CD4-positive, CD25-positive, alpha-beta regulatory T cell (primary cell): ENCODE results near the gene PKD2L2. TPM values are rescaled to one million over a fixed set of nuclear protein-coding genes. Genes with fewer than 3 reads are reported as not detected.

Experiments
- ATAC-seq, 2 donors: fragments of 150-1000 bp; cut with Tn5 transposase; one replicate each; pipeline ENCODE4 v1.10.0; 2021; ENCODE audit warnings: low read depth in 2 of 2, moderate number of reproducible peaks in 2 of 2, moderate library complexity in 1 of 2
- DNase-seq, 3 donors: peaks; one replicate each; pipeline versions ENCODE4 v3.0.0 to v3.0.0-alpha.2; 2012 to 2022; ENCODE audit warnings: mixed read lengths in 1 of 3
- H3K27ac ChIP-seq: one replicate; pipeline ENCODE4 v1.7.0; 2013; ENCODE audit warnings: mild to moderate bottlenecking, low read length; ENCODE audit not compliant: insufficient read depth, poor library complexity, severe bottlenecking
- H3K27me3 ChIP-seq: one replicate; pipeline ENCODE4 v1.7.0; 2013; ENCODE audit warnings: low read length; ENCODE audit not compliant: control insufficient read depth, insufficient read depth
- H3K36me3 ChIP-seq: one replicate; pipeline ENCODE4 v1.7.0; 2013; ENCODE audit warnings: mild to moderate bottlenecking, low read length, moderate library complexity; ENCODE audit not compliant: control insufficient read depth, insufficient read depth
- H3K4me1 ChIP-seq: 2 replicates; pipeline ENCODE4 v1.7.0; 2013; ENCODE audit warnings: mild to moderate bottlenecking, low read length; ENCODE audit not compliant: insufficient read depth, control insufficient read depth, poor library complexity, severe bottlenecking
- H3K4me3 ChIP-seq: one replicate; pipeline ENCODE4 v1.7.0; 2013; ENCODE audit warnings: low read depth, mild to moderate bottlenecking, low read length, moderate library complexity
- H3K9me3 ChIP-seq, 2 experiments: 1 replicate in 1 of 2; 2 replicates in 1 of 2; pipeline ENCODE4 v1.7.0; 2013; ENCODE audit warnings: low read length in 2 of 2, mild to moderate bottlenecking in 1 of 2, moderate library complexity in 1 of 2; ENCODE audit not compliant: control insufficient read depth in 2 of 2
- H3K27ac Mint-ChIP-seq, 3 donors: one replicate each; pipeline ENCODE4 v1.8.0; 2020 to 2022; ENCODE audit warnings: mild to moderate bottlenecking in 3 of 3, mixed read lengths in 3 of 3, moderate library complexity in 2 of 3
- H3K27me3 Mint-ChIP-seq: one replicate; pipeline ENCODE4 v1.8.0; 2022; ENCODE audit warnings: mild to moderate bottlenecking, mixed read lengths
- H3K36me3 Mint-ChIP-seq: one replicate; pipeline ENCODE4 v1.8.0; 2020; ENCODE audit warnings: mixed read lengths
- H3K4me1 Mint-ChIP-seq, 4 donors: one replicate each; pipeline ENCODE4 v1.8.0; 2020 to 2022; ENCODE audit warnings: mixed read lengths in 4 of 4, mild to moderate bottlenecking in 1 of 4
- H3K4me3 Mint-ChIP-seq, 4 donors: one replicate each; pipeline ENCODE4 v1.8.0; 2020 to 2022; ENCODE audit warnings: mild to moderate bottlenecking in 4 of 4, mixed read lengths in 4 of 4, moderate library complexity in 3 of 4
- H3K9me3 Mint-ChIP-seq, 7 donors: one replicate each; pipeline ENCODE4 v1.8.0; 2020 to 2022; ENCODE audit warnings: mixed read lengths in 7 of 7, mild to moderate bottlenecking in 3 of 7, moderate library complexity in 2 of 7
- polyA plus RNA-seq, 4 donors: library from polyadenylated mRNA; unstranded; fragments of 300-500 nt; fragmentation: Illumina TruSeq; gene quantifications; one replicate each; pipeline ENCODE4 v1.2.3, GENCODE V29; 2021
- total RNA-seq: library from RNA; stranded (reverse); gene quantifications from one replicate; pipeline ENCODE4 v1.2.3, GENCODE V29; 2022

PKD2L2 gene
- total and polyA plus RNA-seq, 5 donors from 2014 or later, result 0.22 to 0.60 (median 0.53) TPM; not detected in 1

DNA sequence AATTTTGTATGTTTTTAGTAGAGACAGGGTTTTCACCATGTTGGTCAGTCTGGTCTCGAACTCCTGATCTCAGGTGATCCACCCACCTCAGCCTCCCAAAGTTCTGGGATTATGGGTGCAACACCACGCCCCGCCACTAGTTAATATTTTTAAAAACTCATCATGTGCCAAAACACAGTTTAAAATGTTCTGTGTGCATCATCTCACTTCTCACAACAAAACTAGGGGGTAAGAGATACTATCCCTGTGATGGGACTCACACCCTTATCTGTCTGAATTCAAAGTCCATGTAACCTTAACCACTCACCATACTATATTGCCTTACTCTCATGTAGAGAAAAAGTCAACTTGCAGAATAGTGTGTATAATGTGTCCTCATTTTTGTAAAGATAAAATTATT is 2.6 kb downstream of the PKD2L2 start:
- Histone ChIP-seq H3K27ac (no peak overlapping the region), H3K27me3 (no peaks in the 10 kb centered on the region), H3K36me3 (no peaks in the 10 kb centered on the region), H3K4me3 (no peak overlapping the region), H3K9me3 (no peaks in the 10 kb centered on the region), H3K4me1 (peaks cover 7% of the 10 kb centered on the region)
- H3K9me3 Mint-ChIP-seq, result no peaks in the 10 kb centered on the region
- peak overlapping the region in 2 of 4 donors; percentile 9 to 68 for H3K4me3 Mint-ChIP-seq
- no peak overlapping the region for H3K27ac Mint-ChIP-seq
- H3K36me3 Mint-ChIP-seq, result no peaks in the 10 kb centered on the region
- no peak for ATAC-seq
- DNase-seq, result peak in 1 of 3 donors; percentile 8
- H3K27me3 Mint-ChIP-seq, result peaks cover 9% of the 10 kb centered on the region
- peaks cover 4 to 25% (median 7%) of the 10 kb centered on the region in 4 donors for H3K4me1 Mint-ChIP-seq

DNA sequence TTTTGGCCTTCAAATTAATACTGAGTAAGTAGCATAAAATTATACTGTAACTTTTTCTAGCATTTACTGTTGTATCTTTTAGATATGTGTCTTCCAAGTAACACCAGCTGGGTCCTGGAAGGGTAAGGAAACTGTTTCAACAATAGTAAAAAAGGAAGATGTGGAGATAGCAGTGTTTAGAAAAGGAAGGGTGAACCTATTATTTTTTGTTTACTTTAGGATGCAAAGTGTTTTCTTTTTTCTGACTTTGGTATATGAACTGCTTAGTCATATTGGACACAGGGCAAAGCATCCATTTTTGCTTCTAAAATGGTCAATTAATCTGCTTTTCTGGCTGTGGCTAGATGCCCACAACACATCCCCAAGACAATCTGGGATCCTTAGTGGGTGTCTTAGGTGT is 5.3 kb downstream of the PKD2L2 start:
- ATAC-seq (no peak), DNase-seq (no peak)
- Histone ChIP-seq H3K27ac (no peak overlapping the region), H3K4me1 (no peaks in the 10 kb centered on the region), H3K9me3 (no peaks in the 10 kb centered on the region), H3K4me3 (no peak overlapping the region), H3K36me3 (no peaks in the 10 kb centered on the region), H3K27me3 (no peaks in the 10 kb centered on the region)
- Mint-ChIP-seq H3K9me3 (no peaks in the 10 kb centered on the region), H3K4me3 (no peak overlapping the region), H3K4me1 (peaks cover 0 to 3% (median under 1%) of the 10 kb centered on the region in 4 donors), H3K36me3 (no peaks in the 10 kb centered on the region), H3K27me3 (peaks cover 4% of the 10 kb centered on the region), H3K27ac (no peak overlapping the region)

DNA sequence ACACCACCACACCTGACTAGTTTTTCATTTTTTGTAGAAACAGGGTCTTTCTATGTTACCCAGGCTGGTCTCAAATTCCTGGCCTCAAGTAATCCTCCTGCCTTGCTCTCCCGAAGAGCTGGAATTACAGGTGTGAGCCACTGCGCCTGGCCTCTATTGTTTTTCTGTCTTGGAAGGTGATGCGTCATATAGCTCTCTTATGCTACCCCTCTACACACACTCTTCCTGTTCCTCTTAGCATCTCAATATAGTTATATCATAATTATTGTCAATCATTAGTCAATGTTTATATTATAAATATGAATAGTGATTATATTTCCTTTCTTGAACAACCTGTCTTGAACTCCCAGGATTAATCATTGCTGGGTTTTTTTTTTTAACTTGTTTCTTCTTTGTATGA is 7.3 kb downstream of the PKD2L2 start:
- Mint-ChIP-seq H3K4me1 (no peaks in the 10 kb centered on the region), H3K9me3 (no peaks in the 10 kb centered on the region), H3K4me3 (no peak overlapping the region), H3K27ac (no peak overlapping the region), H3K27me3 (peaks cover 11% of the 10 kb centered on the region), H3K36me3 (no peaks in the 10 kb centered on the region)
- Histone ChIP-seq H3K9me3 (no peaks in the 10 kb centered on the region), H3K36me3 (no peaks in the 10 kb centered on the region), H3K4me1 (no peaks in the 10 kb centered on the region), H3K27me3 (no peaks in the 10 kb centered on the region), H3K27ac (no peak overlapping the region), H3K4me3 (no peak overlapping the region)
- DNase-seq, result no peak
- no peak for ATAC-seq

DNA sequence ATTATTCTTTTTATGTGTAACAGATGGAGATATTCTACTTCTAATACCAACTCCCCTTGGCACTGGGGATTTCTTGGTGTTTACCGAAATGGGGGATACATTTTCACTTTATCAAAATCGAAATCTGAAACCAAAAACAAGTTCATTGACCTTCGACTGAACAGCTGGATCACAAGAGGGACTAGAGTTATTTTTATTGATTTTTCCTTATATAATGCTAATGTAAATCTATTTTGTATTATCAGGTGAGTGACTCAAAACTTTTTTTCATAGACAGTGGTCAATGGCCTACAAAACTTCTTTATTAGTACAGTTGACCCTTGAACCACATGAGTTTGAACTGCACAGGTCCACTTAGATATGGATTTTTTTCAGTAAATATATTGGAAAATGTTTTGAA is 10.2 kb downstream of the PKD2L2 start:
- peaks cover 27% of the 10 kb centered on the region for H3K27me3 Mint-ChIP-seq
- H3K4me1 Mint-ChIP-seq, result no peaks in the 10 kb centered on the region
- H3K9me3 Mint-ChIP-seq, result peaks cover 0 to 2% (median 0%) of the 10 kb centered on the region in 7 donors
- H3K27me3 ChIP-seq, result no peaks in the 10 kb centered on the region
- DNase-seq (no peak), ATAC-seq (no peak)
- no peaks in the 10 kb centered on the region for H3K36me3 Mint-ChIP-seq
- H3K4me3 ChIP-seq, result no peak overlapping the region
- no peaks in the 10 kb centered on the region for H3K9me3 ChIP-seq
- H3K27ac ChIP-seq, result no peak overlapping the region
- no peak overlapping the region for H3K27ac Mint-ChIP-seq
- no peaks in the 10 kb centered on the region for H3K4me1 ChIP-seq
- no peak overlapping the region for H3K4me3 Mint-ChIP-seq
- H3K36me3 ChIP-seq, result no peaks in the 10 kb centered on the region

DNA sequence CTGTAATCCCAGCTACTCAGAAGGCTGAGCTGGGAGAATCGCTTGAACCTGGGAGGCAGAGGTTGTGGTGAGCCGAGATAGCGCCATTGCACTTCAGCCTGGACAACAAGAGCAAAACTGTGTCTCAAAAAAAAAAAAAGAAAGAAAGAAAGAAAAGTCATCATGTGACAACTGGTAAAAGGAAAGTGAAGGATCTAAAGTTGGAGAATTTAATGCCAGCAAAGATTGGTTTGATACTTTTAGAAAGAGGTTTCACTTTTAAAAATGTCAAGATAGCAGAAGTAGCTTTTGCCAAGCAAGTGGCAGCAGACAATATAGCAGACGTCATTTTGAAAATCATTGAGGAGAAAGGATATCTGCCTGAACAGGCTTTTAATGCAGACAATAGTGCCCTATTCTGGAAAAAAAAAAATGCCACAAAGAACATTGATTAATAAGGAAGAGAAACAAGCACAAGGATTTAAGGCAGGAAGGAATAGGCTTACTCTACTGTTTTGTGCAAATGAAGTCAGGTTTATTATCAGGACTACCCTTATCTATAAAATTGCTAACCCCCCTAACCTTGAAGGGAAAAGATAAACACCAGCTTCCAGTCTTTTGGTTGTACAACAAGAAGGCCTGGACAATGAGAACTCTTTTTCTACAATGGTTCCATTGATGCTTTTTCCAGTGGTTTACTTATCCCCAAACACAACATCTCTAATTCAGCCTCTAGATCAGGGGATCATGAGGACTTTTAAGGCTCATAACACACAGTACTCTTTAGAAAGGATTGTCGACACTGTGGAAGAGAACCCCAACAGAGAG is 12.0 kb downstream of the PKD2L2 start:
- H3K27me3 ChIP-seq, result no peaks in the 10 kb centered on the region
- Mint-ChIP-seq H3K9me3 (peaks cover 0 to 4% (median 0%) of the 10 kb centered on the region in 7 donors), H3K4me3 (no peak overlapping the region), H3K27me3 (peaks cover 35% of the 10 kb centered on the region), H3K4me1 (no peaks in the 10 kb centered on the region), H3K36me3 (no peaks in the 10 kb centered on the region), H3K27ac (peak overlapping the region in 1 of 3 donors; percentile 76)
- H3K4me1 ChIP-seq, result no peaks in the 10 kb centered on the region
- H3K9me3 ChIP-seq, result no peaks in the 10 kb centered on the region
- DNase-seq (no peak), ATAC-seq (no peak)
- H3K36me3 ChIP-seq, result no peaks in the 10 kb centered on the region
- H3K27ac ChIP-seq, result no peak overlapping the region
- no peak overlapping the region for H3K4me3 ChIP-seq

DNA sequence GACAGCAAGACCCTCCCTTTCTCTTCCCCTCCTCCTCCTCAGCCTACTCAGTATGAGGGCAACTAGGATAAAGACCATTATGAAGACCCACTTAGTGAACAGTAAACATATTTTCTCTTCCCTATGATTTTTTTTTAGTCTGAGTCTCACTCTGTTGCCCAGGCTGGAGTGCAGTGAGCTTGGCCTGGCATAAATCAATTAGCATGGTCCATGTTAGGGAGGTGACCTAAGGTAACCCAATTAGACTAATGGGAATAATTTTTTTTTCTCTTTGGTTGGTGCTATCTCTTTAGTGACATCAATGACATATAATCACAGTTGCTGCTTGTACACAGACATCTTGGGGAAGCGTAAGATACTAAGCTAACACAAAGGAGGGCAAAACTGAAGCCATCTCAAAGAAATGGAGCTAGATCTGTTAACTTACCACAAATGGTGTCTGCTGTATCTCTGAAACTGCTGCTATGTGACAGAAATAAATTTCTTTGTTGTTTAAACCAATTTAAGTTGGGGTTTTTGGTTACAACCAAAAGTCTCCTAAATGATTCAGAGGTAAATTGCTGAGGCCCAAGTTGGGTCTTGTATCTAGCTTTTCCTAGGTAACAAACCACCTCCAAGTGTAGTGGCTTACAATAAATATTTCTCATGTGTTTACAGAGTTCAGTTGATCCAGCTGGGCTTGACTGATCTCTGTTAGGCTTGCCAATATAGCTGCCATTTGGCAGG is 13.3 kb downstream of the PKD2L2 start:
- ATAC-seq (no peak), DNase-seq (no peak)
- Mint-ChIP-seq H3K4me3 (no peak overlapping the region), H3K36me3 (no peaks in the 10 kb centered on the region), H3K27ac (no peak overlapping the region), H3K9me3 (peaks cover 0 to 4% (median 0%) of the 10 kb centered on the region in 7 donors), H3K4me1 (no peaks in the 10 kb centered on the region), H3K27me3 (peaks cover 35% of the 10 kb centered on the region)
- Histone ChIP-seq H3K27me3 (no peaks in the 10 kb centered on the region), H3K4me3 (no peak overlapping the region), H3K4me1 (no peaks in the 10 kb centered on the region), H3K36me3 (no peaks in the 10 kb centered on the region), H3K27ac (no peak overlapping the region), H3K9me3 (no peaks in the 10 kb centered on the region)

DNA sequence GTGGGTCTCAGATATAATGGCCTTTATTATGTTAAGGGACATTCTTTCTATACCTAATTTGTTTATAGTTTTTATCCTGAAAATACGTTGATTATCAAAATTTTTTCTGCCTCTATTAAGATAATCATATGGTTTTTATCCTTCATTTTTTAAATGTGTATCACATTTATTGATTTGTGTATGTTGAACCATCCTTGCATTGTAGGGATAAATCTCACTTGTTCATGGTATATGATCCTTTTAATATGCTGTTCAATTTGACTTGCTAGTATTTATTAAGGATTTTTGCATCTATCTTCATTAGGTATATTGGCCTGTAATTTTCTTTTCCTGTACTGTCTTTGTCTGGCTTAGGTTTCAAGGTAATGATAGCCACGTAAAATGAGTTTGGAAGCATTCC is 25.5 kb downstream of the PKD2L2 start:
- ATAC-seq, result no peak
- H3K27ac ChIP-seq, result no peak overlapping the region
- Mint-ChIP-seq H3K4me1 (peaks cover 0 to 4% (median 0%) of the 10 kb centered on the region in 4 donors), H3K27me3 (peaks cover 11% of the 10 kb centered on the region), H3K9me3 (peaks cover 3 to 23% (median 6%) of the 10 kb centered on the region in 7 donors), H3K36me3 (no peaks in the 10 kb centered on the region), H3K4me3 (no peak overlapping the region), H3K27ac (no peak overlapping the region)
- no peaks in the 10 kb centered on the region for H3K27me3 ChIP-seq
- no peak for DNase-seq
- H3K9me3 ChIP-seq, result peaks cover 9 to 19% of the 10 kb centered on the region in 2 experiments
- H3K36me3 ChIP-seq, result no peaks in the 10 kb centered on the region
- H3K4me3 ChIP-seq, result no peak overlapping the region
- no peaks in the 10 kb centered on the region for H3K4me1 ChIP-seq
